ENCODE results near the gene SLCO3A1. TPM values are rescaled to one million over a fixed set of nuclear protein-coding genes. Genes with fewer than 3 reads are reported as not detected.

The SLCO3A1 gene
- total RNA-seq, 1 donor from 2014 or later = 56.8 TPM

- Histone ChIP-seq H3K27me3 (ENCODE audit: low read depth) (no peaks in the 10 kb centered on the region), H3K4me1 (peaks cover 67% of the 10 kb centered on the region), H3K9me3 (replicated peaks) (no peaks in the 10 kb centered on the region), H3K36me3 (no peaks in the 10 kb centered on the region), H3K27ac (replicated peaks) (no peak overlapping the region), H3K4me3 (no peak overlapping the region)
- no peak for TF ChIP-seq CTCF (IDR thresholded peaks at IDR 0.05; ENCODE audit: borderline replicate concordance)
- DNase-seq = no peak
- intact Hi-C loops (cut with micrococcal nuclease) = loop anchor here (10.0 kb wide), 1 partner anchor 212 kb away; no protein-coding TSS in a partner anchor
These were observed 19.6 kb downstream of the SLCO3A1 start for GRCh38 chr15:91873138-91873536.

- Histone ChIP-seq H3K4me3 (no peak overlapping the region), H3K27me3 (ENCODE audit: low read depth) (no peaks in the 10 kb centered on the region), H3K4me1 (peaks cover 67% of the 10 kb centered on the region), H3K9me3 (replicated peaks) (no peaks in the 10 kb centered on the region), H3K36me3 (no peaks in the 10 kb centered on the region), H3K27ac (replicated peaks) (no peak overlapping the region)
- intact Hi-C loops (cut with micrococcal nuclease) = loop anchor here (10.0 kb wide), 1 partner anchor 211 kb away; no protein-coding TSS in a partner anchor
- no peak for TF ChIP-seq CTCF (IDR thresholded peaks at IDR 0.05; ENCODE audit: borderline replicate concordance)
- DNase-seq = no peak
These were observed 20.7 kb downstream of the SLCO3A1 start for GRCh38 chr15:91874171-91874570.

- no peak for DNase-seq
- Histone ChIP-seq H3K27me3 (ENCODE audit: low read depth) (no peaks in the 10 kb centered on the region), H3K9me3 (replicated peaks) (no peaks in the 10 kb centered on the region), H3K36me3 (no peaks in the 10 kb centered on the region), H3K4me3 (no peak overlapping the region), H3K4me1 (peaks cover 62% of the 10 kb centered on the region), H3K27ac (replicated peaks) (no peak overlapping the region)
- no peak for TF ChIP-seq CTCF (IDR thresholded peaks at IDR 0.05; ENCODE audit: borderline replicate concordance)
- intact Hi-C loops (cut with micrococcal nuclease) = loop anchor here (10.0 kb wide), 1 partner anchor 210 kb away; no protein-coding TSS in a partner anchor
These were observed 21.6 kb downstream of the SLCO3A1 start for GRCh38 chr15:91874992-91875660.

- no peak for DNase-seq
- no peak overlapping the region for H3K4me3 ChIP-seq
- intact Hi-C loops (cut with micrococcal nuclease) = loop anchor here (10.0 kb wide), 1 partner anchor 209 kb away; no protein-coding TSS in a partner anchor
- TF ChIP-seq CTCF (IDR thresholded peaks at IDR 0.05; ENCODE audit: borderline replicate concordance) = no peak
- H3K9me3 ChIP-seq (replicated peaks) = no peaks in the 10 kb centered on the region
- H3K36me3 ChIP-seq = no peaks in the 10 kb centered on the region
- H3K27ac ChIP-seq (replicated peaks) = no peak overlapping the region
- no peaks in the 10 kb centered on the region for H3K27me3 ChIP-seq (ENCODE audit: low read depth)
- peaks cover 58% of the 10 kb centered on the region for H3K4me1 ChIP-seq
These were observed 22.7 kb downstream of the SLCO3A1 start for GRCh38 chr15:91876187-91876586.

- no peak for TF ChIP-seq CTCF (IDR thresholded peaks at IDR 0.05; ENCODE audit: borderline replicate concordance)
These were observed 24.9 kb downstream of the SLCO3A1 start for GRCh38 chr15:91878319-91878870.

More at GRCh38 chr15:91878319-91878870, 24.9 kb downstream of the SLCO3A1 start:
- Histone ChIP-seq H3K36me3 (no peaks in the 10 kb centered on the region), H3K4me3 (no peak overlapping the region), H3K27ac (replicated peaks) (no peak overlapping the region), H3K27me3 (ENCODE audit: low read depth) (no peaks in the 10 kb centered on the region), H3K4me1 (peaks cover 70% of the 10 kb centered on the region), H3K9me3 (replicated peaks) (no peaks in the 10 kb centered on the region)
- no peak for DNase-seq
- intact Hi-C loops (cut with micrococcal nuclease) = loop anchor here (10.0 kb wide), 1 partner anchor 206 kb away; no protein-coding TSS in a partner anchor
